ENCODE results near the gene DIABLO. TPM values are rescaled to one million over a fixed set of nuclear protein-coding genes. Genes with fewer than 3 reads are reported as not detected.

Gene DIABLO
- total RNA-seq, 1 donor from 2014 or later: 87.6 TPM

GRCh38 chr12:122197612-122197966 lies 28.3 kb downstream of the DIABLO start:
- H2AFZ ChIP-seq (ENCODE audit: low read depth, low read length): no peak overlapping the region
- peaks cover 10% of the 10 kb centered on the region for H3K9me3 Mint-ChIP-seq (ENCODE audit: unreplicated experiment)
- H3K4me3 Mint-ChIP-seq (ENCODE audit: unreplicated experiment): no peak overlapping the region

GRCh38 chr12:122195405-122195804 lies 30.4 kb downstream of the DIABLO start:
- TF ChIP-seq EZH2 (IDR thresholded peaks at IDR 0.05; ENCODE audit: insufficient read depth, low read length): no peak
- TF ChIP-seq CTCF (IDR thresholded peaks at IDR 0.05; ENCODE audit: insufficient read depth, low read depth, low read length): no peak
- Mint-ChIP-seq H3K4me3 (ENCODE audit: unreplicated experiment) (no peak overlapping the region), H3K36me3 (ENCODE audit: low read depth, unreplicated experiment) (peaks cover 7% of the 10 kb centered on the region), H3K27me3 (ENCODE audit: low read depth, unreplicated experiment) (peaks cover 8% of the 10 kb centered on the region), H3K4me1 (ENCODE audit: low read depth, unreplicated experiment) (peaks cover 3% of the 10 kb centered on the region), H3K27ac (ENCODE audit: unreplicated experiment) (no peak overlapping the region), H3K9me3 (ENCODE audit: unreplicated experiment) (peaks cover 7% of the 10 kb centered on the region)
- no peaks in the 10 kb centered on the region for H4K20me1 ChIP-seq (ENCODE audit: insufficient read depth, low read length)
- H3K27ac ChIP-seq (ENCODE audit: low read depth, low read length): no peak overlapping the region
- no peak overlapping the region for H3K4me3 ChIP-seq (ENCODE audit: insufficient read depth, low read depth, low read length)
- no peaks in the 10 kb centered on the region for H3K9me3 ChIP-seq (ENCODE audit: insufficient read depth, low read depth, low read length)
- H2AFZ ChIP-seq (ENCODE audit: low read depth, low read length): no peak overlapping the region
- DNase-seq (ENCODE audit: low read depth): no peak
- H3K79me2 ChIP-seq (ENCODE audit: insufficient read depth, low read length): no peaks in the 10 kb centered on the region
- H3K4me1 ChIP-seq (ENCODE audit: insufficient read depth, low read length): no peaks in the 10 kb centered on the region
- H3K36me3 ChIP-seq (ENCODE audit: insufficient read depth, low read length): no peaks in the 10 kb centered on the region
- no peak for FAIRE-seq
- no peak overlapping the region for H3K9ac ChIP-seq (ENCODE audit: low read length)
- no peak overlapping the region for H3K4me2 ChIP-seq (ENCODE audit: low read length)
- peaks cover 5% of the 10 kb centered on the region for H3K27me3 ChIP-seq (ENCODE audit: insufficient read depth, low read length)

More at GRCh38 chr12:122197612-122197966, 28.3 kb downstream of the DIABLO start:
- Histone ChIP-seq H3K4me3 (ENCODE audit: insufficient read depth, low read depth, low read length) (no peak overlapping the region), H3K27ac (ENCODE audit: low read depth, low read length) (no peak overlapping the region), H3K4me2 (ENCODE audit: low read length) (no peak overlapping the region), H4K20me1 (ENCODE audit: insufficient read depth, low read length) (no peaks in the 10 kb centered on the region), H3K27me3 (ENCODE audit: insufficient read depth, low read length) (peaks cover 3% of the 10 kb centered on the region), H3K9ac (ENCODE audit: low read length) (no peak overlapping the region), H3K36me3 (ENCODE audit: insufficient read depth, low read length) (no peaks in the 10 kb centered on the region), H3K9me3 (ENCODE audit: insufficient read depth, low read depth, low read length) (no peaks in the 10 kb centered on the region), H3K4me1 (ENCODE audit: insufficient read depth, low read length) (no peaks in the 10 kb centered on the region), H3K79me2 (ENCODE audit: insufficient read depth, low read length) (no peaks in the 10 kb centered on the region)
- peaks cover 7% of the 10 kb centered on the region for H3K36me3 Mint-ChIP-seq (ENCODE audit: low read depth, unreplicated experiment)
- FAIRE-seq (no peak), DNase-seq (ENCODE audit: low read depth) (peak; percentile 10)
- peaks cover 11% of the 10 kb centered on the region for H3K27me3 Mint-ChIP-seq (ENCODE audit: low read depth, unreplicated experiment)
- H3K27ac Mint-ChIP-seq (ENCODE audit: unreplicated experiment): no peak overlapping the region
- H3K4me1 Mint-ChIP-seq (ENCODE audit: low read depth, unreplicated experiment): peaks cover 3% of the 10 kb centered on the region
- TF ChIP-seq CTCF (IDR thresholded peaks at IDR 0.05; ENCODE audit: insufficient read depth, low read depth, low read length) (no peak), EZH2 (IDR thresholded peaks at IDR 0.05; ENCODE audit: insufficient read depth, low read length) (no peak)

DNA sequence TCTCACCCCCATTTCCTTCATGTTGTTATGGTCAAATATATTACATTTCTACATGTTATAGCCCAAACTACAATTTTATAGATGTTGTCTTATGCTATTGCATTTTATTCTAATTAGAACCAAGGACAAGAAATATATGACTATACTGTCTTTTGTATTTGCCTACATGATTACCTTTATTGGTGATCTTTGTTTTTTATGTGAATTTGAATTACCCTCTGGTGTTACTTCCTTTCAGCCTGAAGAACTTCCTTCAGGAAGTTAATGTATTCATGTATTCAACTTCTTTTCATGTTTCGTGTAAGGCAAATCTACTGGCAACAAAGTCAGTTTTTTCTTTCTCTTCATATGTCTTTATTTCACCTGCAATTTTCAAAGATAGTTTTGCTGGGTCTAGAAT lies 31.0 kb downstream of the DIABLO start:
- H3K36me3 ChIP-seq (ENCODE audit: insufficient read depth, low read length): no peaks in the 10 kb centered on the region
- no peak overlapping the region for H3K4me2 ChIP-seq (ENCODE audit: low read length)
- H3K27ac Mint-ChIP-seq (ENCODE audit: unreplicated experiment): no peak overlapping the region
- H4K20me1 ChIP-seq (ENCODE audit: insufficient read depth, low read length): no peaks in the 10 kb centered on the region
- peaks cover 4% of the 10 kb centered on the region for H3K27me3 ChIP-seq (ENCODE audit: insufficient read depth, low read length)
- H3K79me2 ChIP-seq (ENCODE audit: insufficient read depth, low read length): no peaks in the 10 kb centered on the region
- peaks cover 3% of the 10 kb centered on the region for H3K4me1 Mint-ChIP-seq (ENCODE audit: low read depth, unreplicated experiment)
- no peak for TF ChIP-seq CTCF (IDR thresholded peaks at IDR 0.05; ENCODE audit: insufficient read depth, low read depth, low read length)
- no peak for TF ChIP-seq EZH2 (IDR thresholded peaks at IDR 0.05; ENCODE audit: insufficient read depth, low read length)
- H2AFZ ChIP-seq (ENCODE audit: low read depth, low read length): no peak overlapping the region
- peaks cover 7% of the 10 kb centered on the region for H3K9me3 Mint-ChIP-seq (ENCODE audit: unreplicated experiment)
- H3K36me3 Mint-ChIP-seq (ENCODE audit: low read depth, unreplicated experiment): peaks cover 7% of the 10 kb centered on the region
- no peak overlapping the region for H3K4me3 Mint-ChIP-seq (ENCODE audit: unreplicated experiment)
- H3K27me3 Mint-ChIP-seq (ENCODE audit: low read depth, unreplicated experiment): peaks cover 5% of the 10 kb centered on the region
- no peaks in the 10 kb centered on the region for H3K4me1 ChIP-seq (ENCODE audit: insufficient read depth, low read length)
- no peak overlapping the region for H3K27ac ChIP-seq (ENCODE audit: low read depth, low read length)
- DNase-seq (ENCODE audit: low read depth) (no peak), FAIRE-seq (no peak)
- no peak overlapping the region for H3K9ac ChIP-seq (ENCODE audit: low read length)
- no peaks in the 10 kb centered on the region for H3K9me3 ChIP-seq (ENCODE audit: insufficient read depth, low read depth, low read length)
- H3K4me3 ChIP-seq (ENCODE audit: insufficient read depth, low read depth, low read length): no peak overlapping the region

Measured in astrocyte (in vitro differentiated cells and primary cell).